Stimulated activated naive CD8-positive, alpha-beta T cell treated with anti-CD3 and anti-CD28 coated beads, Interleukin-15, Interleukin-2, amounts not matched to agents 100 ng/mL and 50 ng/mL, for 24 hours (primary cell): ENCODE results near the gene EXOC6.
"Not testable (repeated sequence)": the region's sequence is repeated elsewhere in the genome, so short reads cannot be mapped to it uniquely, and the experiment has no call there.

Source experiments
- H3K27ac Mint-ChIP-seq: one replicate; pipeline ENCODE4 v1.8.0; 2021; ENCODE audit warnings: mild to moderate bottlenecking, mixed read lengths
- H3K27me3 Mint-ChIP-seq: one replicate; pipeline ENCODE4 v1.8.0; 2021; ENCODE audit warnings: mixed read lengths
- H3K36me3 Mint-ChIP-seq: one replicate; pipeline ENCODE4 v1.8.0; 2021; ENCODE audit warnings: low read depth, mixed read lengths
- H3K4me1 Mint-ChIP-seq: one replicate; pipeline ENCODE4 v1.8.0; 2021; ENCODE audit warnings: low read depth, mixed read lengths
- H3K4me3 Mint-ChIP-seq: one replicate; pipeline ENCODE4 v1.8.0; 2021; ENCODE audit warnings: mild to moderate bottlenecking, mixed read lengths
- H3K9me3 Mint-ChIP-seq: one replicate; pipeline ENCODE4 v1.8.0; 2021; ENCODE audit warnings: mixed read lengths

The EXOC6 gene

DNA sequence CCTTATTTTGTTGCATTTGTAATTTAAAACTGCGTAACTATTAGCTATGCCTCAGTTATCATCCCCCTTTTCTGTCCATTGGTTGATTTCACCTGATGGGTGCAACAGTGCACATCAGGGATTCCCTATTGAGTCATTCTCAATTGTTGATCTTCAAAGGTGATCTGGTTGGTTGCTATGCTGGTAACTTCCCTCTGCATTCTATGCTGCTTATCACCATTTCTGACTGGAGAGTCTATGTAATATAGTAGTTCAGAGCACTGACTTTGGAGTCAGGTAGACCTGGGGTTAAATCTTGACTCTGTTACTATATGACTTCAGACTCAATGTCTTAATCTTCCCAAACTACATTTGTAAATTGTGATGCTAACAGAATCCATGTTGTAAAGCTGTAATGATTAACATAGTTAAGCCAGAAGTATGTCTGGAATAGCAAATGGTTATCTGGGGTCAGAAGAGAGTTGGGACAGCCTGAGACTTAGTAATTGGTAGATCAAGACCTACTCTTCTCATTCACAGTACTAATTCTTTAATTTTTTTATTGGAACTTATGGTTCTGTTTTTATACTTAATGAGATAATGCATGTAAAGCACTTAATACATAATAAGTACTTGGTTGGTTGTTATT is 38.1 kb downstream of the EXOC6 start:
- H3K4me1 Mint-ChIP-seq = peaks cover 6% of the 10 kb centered on the region
- H3K27ac Mint-ChIP-seq = no peak overlapping the region
- no peaks in the 10 kb centered on the region for H3K36me3 Mint-ChIP-seq
- no peaks in the 10 kb centered on the region for H3K27me3 Mint-ChIP-seq
- H3K4me3 Mint-ChIP-seq = no peak overlapping the region
- H3K9me3 Mint-ChIP-seq = no peaks in the 10 kb centered on the region

DNA sequence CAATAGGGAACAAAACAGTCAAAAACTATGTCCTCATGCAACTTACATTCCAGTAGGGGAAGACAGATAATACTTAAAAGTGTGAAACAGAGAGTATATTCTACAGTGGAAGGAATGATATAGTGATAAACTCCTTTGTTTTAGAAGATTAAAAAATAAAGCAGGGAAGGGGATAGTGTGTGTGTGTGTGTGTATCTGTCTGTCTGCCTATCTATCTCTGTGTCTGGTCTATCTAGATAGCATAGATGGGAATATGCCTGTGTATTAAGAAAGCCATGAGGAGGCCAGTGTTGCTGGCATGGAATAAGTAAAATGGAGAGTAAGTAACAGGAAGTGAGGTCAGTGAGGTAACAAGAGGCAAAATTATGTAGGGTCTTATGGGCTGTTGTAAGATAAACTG is 42.2 kb downstream of the EXOC6 start:
- H3K4me1 Mint-ChIP-seq = peaks cover 6% of the 10 kb centered on the region

GRCh38 chr10:92891885-92892690 is 43.8 kb downstream of the EXOC6 start:
- Mint-ChIP-seq H3K27ac (no peak overlapping the region), H3K27me3 (no peaks in the 10 kb centered on the region), H3K4me1 (no peaks in the 10 kb centered on the region), H3K9me3 (no peaks in the 10 kb centered on the region), H3K36me3 (peaks cover 2% of the 10 kb centered on the region), H3K4me3 (no peak overlapping the region)

More for the DNA sequence above, 42.2 kb downstream of the EXOC6 start:
- Mint-ChIP-seq H3K36me3 (no peaks in the 10 kb centered on the region), H3K9me3 (no peaks in the 10 kb centered on the region), H3K4me3 (no peak overlapping the region), H3K27ac (no peak overlapping the region), H3K27me3 (no peaks in the 10 kb centered on the region)

DNA sequence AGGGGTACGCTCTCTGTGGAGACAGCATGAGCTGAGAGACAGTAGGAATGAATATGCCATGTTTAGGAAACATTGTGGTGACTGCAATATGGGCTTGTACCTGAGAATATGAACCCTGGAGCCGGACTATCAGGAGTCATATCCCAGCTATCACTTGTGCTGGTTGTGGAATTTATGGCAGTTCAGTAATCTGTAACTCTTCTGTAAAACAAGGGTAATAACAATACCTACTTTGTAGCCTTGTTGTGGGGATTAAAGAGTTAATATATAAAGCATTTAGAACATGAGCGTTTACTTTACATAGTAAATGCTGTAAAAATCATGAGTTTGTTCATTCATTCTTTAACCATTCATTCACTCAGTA is 44.4 kb downstream of the EXOC6 start:
- no peaks in the 10 kb centered on the region for H3K27me3 Mint-ChIP-seq
- H3K27ac Mint-ChIP-seq = no peak overlapping the region
- H3K36me3 Mint-ChIP-seq = peaks cover 8% of the 10 kb centered on the region
- no peak overlapping the region for H3K4me3 Mint-ChIP-seq
- H3K4me1 Mint-ChIP-seq = no peaks in the 10 kb centered on the region
- H3K9me3 Mint-ChIP-seq = no peaks in the 10 kb centered on the region

DNA sequence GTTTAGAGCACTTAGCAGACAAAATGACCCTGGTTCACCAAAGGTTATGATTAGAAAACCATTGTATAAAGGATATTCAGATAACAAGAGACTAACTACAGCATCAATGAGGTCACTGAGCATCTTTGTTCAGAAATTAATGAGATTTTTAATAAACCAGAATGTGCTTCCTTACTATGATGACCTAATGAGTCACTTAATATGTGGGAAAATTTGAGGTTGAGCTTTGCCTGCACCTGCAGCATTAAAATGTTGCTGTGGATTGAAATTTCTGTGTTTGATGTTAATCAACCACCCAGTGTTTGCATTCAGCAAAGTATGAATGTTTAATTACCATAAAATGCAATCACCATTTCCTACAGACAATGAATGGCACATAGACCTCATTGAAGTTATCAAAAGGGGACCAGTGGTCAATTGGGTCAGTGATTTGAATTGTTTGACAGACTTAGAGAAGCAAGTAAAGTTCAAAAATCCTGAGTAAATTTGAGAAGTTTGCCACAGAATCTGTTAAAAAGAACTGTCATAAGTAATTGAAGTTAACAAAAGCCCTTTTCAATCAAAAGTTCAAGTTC is 45.8 kb downstream of the EXOC6 start:
- peaks cover 10% of the 10 kb centered on the region for H3K36me3 Mint-ChIP-seq
- no peak overlapping the region for H3K27ac Mint-ChIP-seq
- no peak overlapping the region for H3K4me3 Mint-ChIP-seq
- H3K27me3 Mint-ChIP-seq = no peaks in the 10 kb centered on the region
- H3K4me1 Mint-ChIP-seq = no peaks in the 10 kb centered on the region
- H3K9me3 Mint-ChIP-seq = no peaks in the 10 kb centered on the region

DNA sequence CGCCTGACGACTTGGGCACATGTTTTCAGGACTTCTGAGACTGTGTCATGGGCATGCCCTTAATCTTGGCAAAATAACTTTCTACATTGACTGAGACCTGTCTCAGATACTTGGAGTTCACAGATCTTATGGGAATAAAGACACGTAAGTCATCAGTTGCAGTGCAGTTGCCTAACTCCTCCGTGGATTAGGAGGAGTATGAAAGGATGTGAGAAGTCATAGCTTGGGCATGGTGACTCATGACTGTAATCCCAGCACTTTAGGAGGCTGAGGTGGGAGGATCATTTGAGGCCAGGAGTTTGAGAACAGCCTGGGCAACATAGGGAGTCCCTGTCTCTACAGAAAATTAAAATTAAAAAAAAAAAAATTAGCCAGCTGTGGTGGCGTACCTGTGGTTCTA is 49.6 kb downstream of the EXOC6 start:
- no peak overlapping the region for H3K27ac Mint-ChIP-seq
- no peaks in the 10 kb centered on the region for H3K9me3 Mint-ChIP-seq
- H3K4me3 Mint-ChIP-seq = no peak overlapping the region
- peaks cover 10% of the 10 kb centered on the region for H3K36me3 Mint-ChIP-seq
- H3K27me3 Mint-ChIP-seq = no peaks in the 10 kb centered on the region
- H3K4me1 Mint-ChIP-seq = peaks cover 16% of the 10 kb centered on the region

- Mint-ChIP-seq H3K4me3 (no peak overlapping the region), H3K4me1 (peaks cover 16% of the 10 kb centered on the region), H3K9me3 (no peaks in the 10 kb centered on the region), H3K27ac (peak overlapping the region; percentile 65), H3K36me3 (peaks cover 25% of the 10 kb centered on the region), H3K27me3 (no peaks in the 10 kb centered on the region)
Observed at GRCh38 chr10:92901819-92902251, 53.5 kb downstream of the EXOC6 start.

GRCh38 chr10:92903633-92904032 is 55.3 kb downstream of the EXOC6 start:
- Mint-ChIP-seq H3K9me3 (no peaks in the 10 kb centered on the region), H3K27me3 (no peaks in the 10 kb centered on the region), H3K27ac (no peak overlapping the region), H3K36me3 (peaks cover 21% of the 10 kb centered on the region), H3K4me1 (peaks cover 16% of the 10 kb centered on the region), H3K4me3 (no peak overlapping the region)

DNA sequence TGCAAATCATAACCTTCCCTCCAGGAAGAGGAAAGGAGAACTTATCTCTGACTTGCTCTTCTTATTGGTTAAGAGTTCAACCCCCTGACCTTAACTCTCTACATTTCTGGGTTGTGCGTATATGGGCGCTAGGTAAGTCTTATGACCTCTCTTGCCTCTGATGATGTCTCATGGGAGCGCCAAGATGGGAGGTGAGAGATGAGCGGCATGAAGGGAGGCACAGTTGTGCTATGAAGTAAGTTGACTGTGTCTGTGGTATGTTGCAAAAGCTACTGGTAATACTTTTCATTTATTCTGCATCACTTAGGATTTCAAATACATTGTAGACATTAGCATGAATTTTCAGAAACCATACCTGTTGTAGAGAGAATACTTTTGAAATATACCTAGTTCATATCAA is 59.0 kb downstream of the EXOC6 start:
- no peak overlapping the region for H3K27ac Mint-ChIP-seq
- no peaks in the 10 kb centered on the region for H3K27me3 Mint-ChIP-seq
- no peaks in the 10 kb centered on the region for H3K9me3 Mint-ChIP-seq
- peaks cover 5% of the 10 kb centered on the region for H3K4me1 Mint-ChIP-seq
- H3K36me3 Mint-ChIP-seq = peaks cover 37% of the 10 kb centered on the region
- no peak overlapping the region for H3K4me3 Mint-ChIP-seq

DNA sequence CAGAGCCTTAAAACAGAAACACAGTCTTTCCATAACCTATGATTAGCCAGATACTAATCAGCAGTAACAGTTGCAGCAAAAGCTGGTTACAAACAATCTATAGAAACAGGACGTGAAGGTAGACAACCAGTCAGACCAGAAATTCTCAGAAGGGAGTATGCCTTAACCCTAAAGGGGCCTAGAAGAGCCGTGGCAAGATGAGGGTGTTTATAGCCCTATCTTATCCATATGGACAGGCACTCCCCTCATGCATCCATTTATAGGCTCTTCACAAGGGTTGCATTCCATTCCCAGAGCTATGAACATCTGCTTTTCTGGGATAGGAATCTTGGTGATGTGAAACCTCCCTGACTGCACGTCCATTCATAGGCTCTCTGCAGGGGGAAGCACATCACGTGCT is 64.3 kb downstream of the EXOC6 start:
- H3K4me3 Mint-ChIP-seq, H3K9me3 Mint-ChIP-seq, H3K27ac Mint-ChIP-seq, H3K4me1 Mint-ChIP-seq, H3K27me3 Mint-ChIP-seq: not testable (repeated sequence)
- peaks cover 32% of the 10 kb centered on the region for H3K36me3 Mint-ChIP-seq

DNA sequence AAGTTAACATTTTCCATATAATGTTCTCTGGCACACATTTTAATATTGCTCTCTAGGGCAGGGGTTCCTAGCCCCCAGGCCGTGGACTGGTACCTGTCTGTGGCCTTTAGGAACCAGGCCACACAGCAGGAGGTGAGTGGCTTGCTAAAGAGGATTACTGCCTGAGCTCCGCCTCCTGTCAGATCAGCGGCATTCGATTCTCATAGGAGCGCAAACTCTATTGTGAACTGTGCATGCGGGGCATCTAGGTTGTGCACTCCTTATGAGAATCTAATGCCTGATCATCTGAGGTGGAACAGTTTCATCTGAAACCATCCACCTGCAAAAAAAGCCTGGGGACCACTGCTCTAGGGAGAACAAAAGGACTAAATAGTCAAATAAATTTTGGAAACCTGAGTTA is 65.7 kb downstream of the EXOC6 start:
- Mint-ChIP-seq H3K27ac (no peak overlapping the region), H3K36me3 (peaks cover 30% of the 10 kb centered on the region), H3K4me1 (no peaks in the 10 kb centered on the region), H3K9me3 (no peaks in the 10 kb centered on the region), H3K27me3 (no peaks in the 10 kb centered on the region), H3K4me3 (no peak overlapping the region)

DNA sequence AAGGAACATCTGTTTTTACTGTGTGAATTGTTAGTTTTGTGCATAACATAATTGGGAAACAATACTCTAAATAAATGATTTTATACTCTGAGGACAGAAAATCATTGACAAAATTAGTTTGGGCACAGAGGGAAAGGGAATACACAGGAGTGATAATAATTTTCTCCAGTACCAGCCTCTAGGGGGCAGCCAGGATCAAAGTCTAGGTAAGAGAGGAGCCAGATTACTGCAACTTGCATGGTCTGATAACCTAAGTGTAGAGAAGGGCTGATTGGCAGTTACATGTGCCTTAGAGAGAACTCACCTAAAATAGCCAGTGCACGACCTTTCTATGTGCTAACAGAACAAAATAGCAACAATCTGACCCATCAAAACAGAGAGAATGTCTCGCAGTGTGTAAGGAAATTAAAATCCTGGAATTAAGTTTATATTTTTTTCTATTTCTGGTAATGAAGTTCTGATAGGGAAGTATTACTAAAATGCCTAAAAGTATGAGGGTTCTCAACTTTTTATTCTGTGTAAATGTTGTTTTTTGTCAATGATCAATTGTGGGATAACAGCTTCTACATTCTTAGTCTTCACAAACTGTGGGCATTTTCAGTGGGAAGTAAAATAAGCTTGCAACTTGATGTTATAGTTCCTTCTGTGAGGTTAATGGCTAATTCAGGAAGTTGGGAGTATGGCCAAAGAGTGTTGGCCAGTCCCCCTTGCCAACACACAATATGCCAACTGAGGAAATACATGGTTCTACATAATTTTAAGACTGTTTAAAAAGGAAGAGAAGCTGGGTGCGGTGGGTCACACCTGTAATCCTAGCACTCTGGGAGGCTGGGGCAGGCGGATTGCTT is 66.4 kb downstream of the EXOC6 start:
- no peaks in the 10 kb centered on the region for H3K27me3 Mint-ChIP-seq
- H3K27ac Mint-ChIP-seq = no peak overlapping the region
- H3K36me3 Mint-ChIP-seq = peaks cover 33% of the 10 kb centered on the region
- H3K9me3 Mint-ChIP-seq = no peaks in the 10 kb centered on the region
- H3K4me1 Mint-ChIP-seq = no peaks in the 10 kb centered on the region
- no peak overlapping the region for H3K4me3 Mint-ChIP-seq

GRCh38 chr10:92915892-92916291 is 67.6 kb downstream of the EXOC6 start:
- Mint-ChIP-seq H3K36me3 (peaks cover 36% of the 10 kb centered on the region), H3K4me3 (no peak overlapping the region), H3K27me3 (no peaks in the 10 kb centered on the region), H3K4me1 (no peaks in the 10 kb centered on the region), H3K9me3 (peaks cover 10% of the 10 kb centered on the region), H3K27ac (no peak overlapping the region)

DNA sequence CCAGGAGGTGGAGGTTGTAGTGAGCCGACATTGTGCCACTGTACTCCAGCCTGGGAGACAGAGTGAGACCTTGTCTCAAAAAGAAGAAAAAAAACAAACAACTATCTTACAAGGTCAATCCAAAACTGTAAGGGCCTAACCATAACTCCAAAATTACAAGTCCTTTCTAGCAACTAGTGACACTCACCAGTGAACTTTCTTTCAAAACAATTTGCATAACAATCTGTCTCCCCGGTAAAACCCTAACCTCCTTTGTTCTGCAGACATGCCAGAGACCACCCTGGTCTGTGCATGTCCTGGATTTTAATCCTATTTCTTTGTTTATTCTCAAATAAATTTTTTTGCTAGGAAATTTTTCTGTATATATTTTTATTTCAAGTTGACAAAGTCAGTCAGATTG is 68.1 kb downstream of the EXOC6 start:
- Mint-ChIP-seq H3K36me3 (peaks cover 37% of the 10 kb centered on the region), H3K4me3 (no peak overlapping the region), H3K9me3 (peaks cover 11% of the 10 kb centered on the region), H3K27me3 (no peaks in the 10 kb centered on the region), H3K4me1 (no peaks in the 10 kb centered on the region), H3K27ac (no peak overlapping the region)

DNA sequence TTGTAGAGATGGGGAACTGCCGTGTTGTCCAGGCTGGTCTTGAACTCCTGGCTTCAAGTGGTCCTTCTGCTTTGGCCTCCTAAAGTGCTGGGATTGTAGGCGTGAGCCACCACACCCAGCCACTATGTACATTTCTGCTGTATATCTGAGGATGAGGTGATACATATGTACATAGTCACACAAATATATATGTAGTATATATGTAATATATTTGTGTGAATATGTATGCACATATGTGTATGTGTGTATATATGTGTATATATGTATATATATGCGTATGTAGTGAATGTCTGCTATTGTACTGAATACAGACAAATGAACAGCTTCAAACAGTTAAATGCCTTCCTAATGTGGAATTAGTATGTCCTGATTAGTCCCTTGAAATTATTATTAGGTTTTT is 70.3 kb downstream of the EXOC6 start:
- H3K36me3 Mint-ChIP-seq = peaks cover 41% of the 10 kb centered on the region
- H3K27ac Mint-ChIP-seq = no peak overlapping the region

More for the DNA sequence above, 70.3 kb downstream of the EXOC6 start:
- no peak overlapping the region for H3K4me3 Mint-ChIP-seq
- no peaks in the 10 kb centered on the region for H3K27me3 Mint-ChIP-seq
- peaks cover 11% of the 10 kb centered on the region for H3K9me3 Mint-ChIP-seq
- H3K4me1 Mint-ChIP-seq = peaks cover 5% of the 10 kb centered on the region
